ENCODE results near the gene TSPAN9.
A peak's percentile ranks its signal among the peaks of the same experiment; 100 is the strongest.

Gene TSPAN9

DNA sequence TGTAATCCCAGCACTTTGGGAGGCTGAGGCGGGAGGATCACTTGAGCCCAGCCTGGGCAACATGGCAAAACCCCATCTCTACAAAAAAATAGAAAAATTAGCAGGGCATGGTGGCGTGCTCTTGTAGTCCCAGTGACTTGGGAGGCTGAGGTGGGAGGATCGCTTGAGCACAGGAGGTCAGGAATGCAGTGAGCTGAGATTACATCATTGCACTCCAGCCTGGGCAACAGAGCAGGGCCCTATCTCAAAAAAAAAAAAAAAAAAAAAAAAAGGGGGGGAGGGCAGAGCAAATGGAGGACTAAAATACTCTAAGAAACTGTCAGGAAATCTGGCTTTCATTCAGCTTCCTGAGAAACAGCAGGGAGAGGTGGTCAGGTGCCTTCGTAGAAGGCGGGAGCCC lies 31.7 kb upstream of the TSPAN9 start:
- no peak for DNase-seq (ENCODE audit: low read depth)
- Histone ChIP-seq H3K27me3 (replicated peaks; ENCODE audit: control insufficient read depth, insufficient read depth, low read length) (peaks cover 7% of the 10 kb centered on the region), H3K36me3 (ENCODE audit: control insufficient read depth, insufficient read depth, low read length, severe bottlenecking) (no peaks in the 10 kb centered on the region), H3K4me3 (ENCODE audit: low read length) (no peak overlapping the region), H3K9me3 (ENCODE audit: control insufficient read depth, low read length) (no peaks in the 10 kb centered on the region), H3K4me1 (ENCODE audit: control insufficient read depth, insufficient read depth, low read length) (peaks cover 11% of the 10 kb centered on the region), H3K9ac (ENCODE audit: low read length) (no peak overlapping the region)

DNA sequence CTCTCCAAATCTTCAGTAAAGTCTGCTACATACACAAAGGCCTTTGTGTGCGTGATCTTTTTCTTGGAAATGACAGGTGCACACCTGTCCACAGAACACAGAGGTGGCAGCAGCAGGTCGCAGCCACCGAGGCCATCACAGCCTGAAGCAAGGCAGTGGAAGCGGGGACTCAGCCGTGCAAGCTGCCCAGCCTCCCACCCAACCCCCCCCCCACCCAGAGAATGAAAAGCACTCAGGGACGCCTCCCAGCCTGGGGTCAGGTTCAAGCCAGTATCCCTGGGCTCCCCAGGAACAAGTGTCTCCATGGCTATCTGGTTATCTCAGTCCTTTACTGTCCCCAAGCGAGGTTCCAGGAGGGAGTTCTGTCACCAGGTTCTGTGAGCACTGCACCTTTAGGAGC lies 31.2 kb upstream of the TSPAN9 start:
- no peaks in the 10 kb centered on the region for H3K36me3 ChIP-seq (ENCODE audit: control insufficient read depth, insufficient read depth, low read length, severe bottlenecking)
- DNase-seq (ENCODE audit: low read depth): no peak
- H3K27me3 ChIP-seq (replicated peaks; ENCODE audit: control insufficient read depth, insufficient read depth, low read length): peaks cover 7% of the 10 kb centered on the region
- no peaks in the 10 kb centered on the region for H3K9me3 ChIP-seq (ENCODE audit: control insufficient read depth, low read length)
- H3K4me3 ChIP-seq (ENCODE audit: low read length): no peak overlapping the region
- no peak overlapping the region for H3K9ac ChIP-seq (ENCODE audit: low read length)
- H3K4me1 ChIP-seq (ENCODE audit: control insufficient read depth, insufficient read depth, low read length): peaks cover 11% of the 10 kb centered on the region

- Histone ChIP-seq H3K9ac (ENCODE audit: low read length) (no peak overlapping the region), H3K4me3 (ENCODE audit: low read length) (no peak overlapping the region), H3K27me3 (replicated peaks; ENCODE audit: control insufficient read depth, insufficient read depth, low read length) (peaks cover 7% of the 10 kb centered on the region), H3K9me3 (ENCODE audit: control insufficient read depth, low read length) (no peaks in the 10 kb centered on the region), H3K4me1 (ENCODE audit: control insufficient read depth, insufficient read depth, low read length) (peaks cover 11% of the 10 kb centered on the region), H3K36me3 (ENCODE audit: control insufficient read depth, insufficient read depth, low read length, severe bottlenecking) (no peaks in the 10 kb centered on the region)
- DNase-seq (ENCODE audit: low read depth): no peak
These were observed 30.6 kb upstream of the TSPAN9 start for GRCh38 chr12:3046441-3047200.

DNA sequence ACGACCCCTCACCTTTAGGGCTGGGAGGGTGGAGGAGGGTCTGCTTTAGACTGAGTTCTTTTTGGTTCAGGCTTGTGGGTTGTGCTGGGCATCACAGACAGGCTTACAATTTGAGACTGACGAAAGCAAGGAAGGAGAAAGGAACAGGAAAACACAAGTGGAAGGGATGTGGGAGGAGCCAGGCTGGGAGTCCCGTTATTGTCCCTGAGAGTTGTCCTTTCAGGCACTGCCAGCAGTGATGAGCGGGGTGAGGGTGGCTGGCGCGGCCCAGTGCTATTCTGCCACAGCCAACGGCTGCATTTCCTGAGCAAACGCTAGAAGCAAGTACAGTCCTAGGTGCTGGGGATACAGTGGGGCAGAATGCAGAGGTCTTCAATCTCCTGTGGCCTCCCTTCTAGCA lies 29.2 kb upstream of the TSPAN9 start:
- no peak for DNase-seq (ENCODE audit: low read depth)
- H3K9me3 ChIP-seq (ENCODE audit: control insufficient read depth, low read length): no peaks in the 10 kb centered on the region
- no peak overlapping the region for H3K4me3 ChIP-seq (ENCODE audit: low read length)
- peaks cover 7% of the 10 kb centered on the region for H3K27me3 ChIP-seq (replicated peaks; ENCODE audit: control insufficient read depth, insufficient read depth, low read length)
- H3K36me3 ChIP-seq (ENCODE audit: control insufficient read depth, insufficient read depth, low read length, severe bottlenecking): no peaks in the 10 kb centered on the region
- H3K9ac ChIP-seq (ENCODE audit: low read length): no peak overlapping the region
- peaks cover 4% of the 10 kb centered on the region for H3K4me1 ChIP-seq (ENCODE audit: control insufficient read depth, insufficient read depth, low read length)

DNA sequence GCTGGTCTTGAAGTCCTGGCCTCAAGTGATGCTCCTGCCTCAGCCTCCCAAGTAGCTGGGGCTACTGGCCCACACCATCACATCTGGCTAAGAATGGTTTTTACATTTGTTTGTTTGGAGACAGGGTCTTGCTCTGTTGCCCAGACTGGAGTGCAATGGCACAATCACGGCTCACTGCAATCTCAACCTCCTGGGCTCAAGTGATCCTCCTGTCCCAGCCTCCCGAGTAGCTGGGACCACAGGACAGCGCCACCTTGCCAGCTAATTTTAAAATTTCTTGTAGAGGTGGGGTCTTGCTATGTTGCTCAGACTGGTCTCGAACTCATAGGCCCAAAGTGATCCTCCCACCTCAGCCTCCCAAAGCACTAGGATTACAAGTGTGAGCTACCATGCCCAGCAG lies 28.6 kb upstream of the TSPAN9 start:
- H3K9me3 ChIP-seq (ENCODE audit: control insufficient read depth, low read length): no peaks in the 10 kb centered on the region
- DNase-seq (ENCODE audit: low read depth): no peak
- H3K9ac ChIP-seq (ENCODE audit: low read length): no peak overlapping the region
- H3K36me3 ChIP-seq (ENCODE audit: control insufficient read depth, insufficient read depth, low read length, severe bottlenecking): no peaks in the 10 kb centered on the region
- H3K4me3 ChIP-seq (ENCODE audit: low read length): no peak overlapping the region
- H3K27me3 ChIP-seq (replicated peaks; ENCODE audit: control insufficient read depth, insufficient read depth, low read length): peaks cover 7% of the 10 kb centered on the region
- H3K4me1 ChIP-seq (ENCODE audit: control insufficient read depth, insufficient read depth, low read length): peaks cover 4% of the 10 kb centered on the region

- no peaks in the 10 kb centered on the region for H3K9me3 ChIP-seq (ENCODE audit: control insufficient read depth, low read length)
- peaks cover 7% of the 10 kb centered on the region for H3K27me3 ChIP-seq (replicated peaks; ENCODE audit: control insufficient read depth, insufficient read depth, low read length)
- DNase-seq (ENCODE audit: low read depth): no peak
- H3K4me3 ChIP-seq (ENCODE audit: low read length): no peak overlapping the region
- H3K36me3 ChIP-seq (ENCODE audit: control insufficient read depth, insufficient read depth, low read length, severe bottlenecking): no peaks in the 10 kb centered on the region
- H3K9ac ChIP-seq (ENCODE audit: low read length): no peak overlapping the region
- H3K4me1 ChIP-seq (ENCODE audit: control insufficient read depth, insufficient read depth, low read length): peaks cover 4% of the 10 kb centered on the region
These were observed 28.0 kb upstream of the TSPAN9 start for GRCh38 chr12:3049176-3049575.

DNA sequence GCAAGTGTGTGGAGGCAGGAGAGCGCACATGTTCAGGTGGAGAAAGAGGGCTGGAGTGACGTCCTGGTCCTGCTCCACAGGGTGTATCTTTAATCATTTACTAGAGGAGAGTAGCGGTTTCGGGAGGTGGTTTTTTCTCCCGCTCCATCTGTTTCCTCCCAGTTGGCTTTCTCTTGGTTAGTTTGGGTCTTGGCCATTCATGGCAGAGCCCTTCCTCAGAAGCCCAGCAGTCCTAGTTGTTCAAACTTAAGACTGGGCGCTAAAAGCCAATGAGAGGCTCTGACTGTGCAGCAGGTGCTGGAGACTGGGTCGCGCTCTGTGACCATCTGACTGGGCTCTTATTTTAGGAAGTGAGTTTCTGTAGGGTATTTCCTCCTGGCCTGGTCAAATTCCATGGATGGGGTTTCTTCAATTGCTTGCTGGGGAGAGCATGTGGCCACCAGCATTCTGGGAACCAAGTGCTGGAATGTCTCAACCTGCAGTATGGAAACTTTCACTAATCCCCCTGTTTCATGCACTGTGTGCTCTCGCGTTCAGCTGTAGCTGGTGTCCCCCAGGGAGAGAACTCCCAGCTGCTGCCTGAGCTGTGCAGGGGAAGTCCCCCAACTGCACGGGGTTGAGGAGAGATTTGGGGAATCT lies 27.4 kb upstream of the TSPAN9 start:
- Histone ChIP-seq H3K36me3 (ENCODE audit: control insufficient read depth, insufficient read depth, low read length, severe bottlenecking) (no peaks in the 10 kb centered on the region), H3K4me1 (ENCODE audit: control insufficient read depth, insufficient read depth, low read length) (peaks cover 4% of the 10 kb centered on the region), H3K9ac (ENCODE audit: low read length) (no peak overlapping the region), H3K27me3 (replicated peaks; ENCODE audit: control insufficient read depth, insufficient read depth, low read length) (peaks cover 7% of the 10 kb centered on the region), H3K9me3 (ENCODE audit: control insufficient read depth, low read length) (no peaks in the 10 kb centered on the region), H3K4me3 (ENCODE audit: low read length) (no peak overlapping the region)
- no peak for DNase-seq (ENCODE audit: low read depth)

GRCh38 chr12:3054374-3054773 lies 22.8 kb upstream of the TSPAN9 start:
- Histone ChIP-seq H3K4me3 (ENCODE audit: low read length) (no peak overlapping the region), H3K4me1 (ENCODE audit: control insufficient read depth, insufficient read depth, low read length) (peaks cover 11% of the 10 kb centered on the region), H3K27me3 (replicated peaks; ENCODE audit: control insufficient read depth, insufficient read depth, low read length) (peaks cover 7% of the 10 kb centered on the region), H3K9me3 (ENCODE audit: control insufficient read depth, low read length) (no peaks in the 10 kb centered on the region), H3K36me3 (ENCODE audit: control insufficient read depth, insufficient read depth, low read length, severe bottlenecking) (no peaks in the 10 kb centered on the region), H3K9ac (ENCODE audit: low read length) (no peak overlapping the region)
- no peak for DNase-seq (ENCODE audit: low read depth)

- DNase-seq (ENCODE audit: low read depth): no peak
- no peaks in the 10 kb centered on the region for H3K36me3 ChIP-seq (ENCODE audit: control insufficient read depth, insufficient read depth, low read length, severe bottlenecking)
- no peaks in the 10 kb centered on the region for H3K27me3 ChIP-seq (replicated peaks; ENCODE audit: control insufficient read depth, insufficient read depth, low read length)
- H3K4me3 ChIP-seq (ENCODE audit: low read length): no peak overlapping the region
- H3K9me3 ChIP-seq (ENCODE audit: control insufficient read depth, low read length): no peaks in the 10 kb centered on the region
- H3K4me1 ChIP-seq (ENCODE audit: control insufficient read depth, insufficient read depth, low read length): peaks cover 11% of the 10 kb centered on the region
- H3K9ac ChIP-seq (ENCODE audit: low read length): peak overlapping the region; percentile 13
These were observed 22.0 kb upstream of the TSPAN9 start for GRCh38 chr12:3055026-3055703.

- H3K36me3 ChIP-seq (ENCODE audit: control insufficient read depth, insufficient read depth, low read length, severe bottlenecking): no peaks in the 10 kb centered on the region
- H3K4me1 ChIP-seq (ENCODE audit: control insufficient read depth, insufficient read depth, low read length): peaks cover 13% of the 10 kb centered on the region
- no peak overlapping the region for H3K4me3 ChIP-seq (ENCODE audit: low read length)
- H3K27me3 ChIP-seq (replicated peaks; ENCODE audit: control insufficient read depth, insufficient read depth, low read length): no peaks in the 10 kb centered on the region
- no peaks in the 10 kb centered on the region for H3K9me3 ChIP-seq (ENCODE audit: control insufficient read depth, low read length)
- no peak for DNase-seq (ENCODE audit: low read depth)
- H3K9ac ChIP-seq (ENCODE audit: low read length): peak overlapping the region; percentile 13
These were observed 21.3 kb upstream of the TSPAN9 start for GRCh38 chr12:3055704-3056467.

- Histone ChIP-seq H3K4me3 (ENCODE audit: low read length) (no peak overlapping the region), H3K36me3 (ENCODE audit: control insufficient read depth, insufficient read depth, low read length, severe bottlenecking) (no peaks in the 10 kb centered on the region), H3K4me1 (ENCODE audit: control insufficient read depth, insufficient read depth, low read length) (peaks cover 10% of the 10 kb centered on the region), H3K27me3 (replicated peaks; ENCODE audit: control insufficient read depth, insufficient read depth, low read length) (no peaks in the 10 kb centered on the region), H3K9me3 (ENCODE audit: control insufficient read depth, low read length) (peaks cover 6% of the 10 kb centered on the region), H3K9ac (ENCODE audit: low read length) (no peak overlapping the region)
- DNase-seq (ENCODE audit: low read depth): peak; percentile 53
These were observed 16.1 kb upstream of the TSPAN9 start for GRCh38 chr12:3061059-3061458.
